Thyroid gland (tissue), 4 donors: Measurements from ENCODE around the gene TOGARAM1. TPM values are rescaled to one million over a fixed set of nuclear protein-coding genes. Genes with fewer than 3 reads are reported as not detected.
"Not testable (repeated sequence)": the region's sequence is repeated elsewhere in the genome, so short reads cannot be mapped to it uniquely, and the experiment has no call there.

Experiments
- DNase-seq, 2 donors: peaks; one replicate each; pipeline ENCODE4 v3.0.0-alpha.2; 2019
- H3K27ac ChIP-seq, 3 donors: fragments of 200-600 bp; sonication (generic); 1 replicate in 2 of 3; 2 replicates in 1 of 3; pipeline ENCODE4 v1.5.1; 2016 to 2019; ENCODE audit warnings: mild to moderate bottlenecking in 1 of 3, moderate library complexity in 1 of 3
- H3K27me3 ChIP-seq: fragments of 200-600 bp; sonication (generic); one replicate; pipeline ENCODE4 v1.5.1; 2019
- H3K36me3 ChIP-seq, 2 donors: fragments of 200-600 bp; sonication (generic); one replicate each; pipeline ENCODE4 v1.5.1; 2016 to 2019
- H3K4me1 ChIP-seq, 2 donors: fragments of 200-600 bp; sonication (generic); one replicate each; pipeline ENCODE4 v1.5.1; 2017 to 2019
- H3K4me3 ChIP-seq, 3 donors: fragments of 200-600 bp; sonication (generic); replicated peaks in 1 of 3; 1 replicate in 2 of 3; 2 replicates in 1 of 3; pipeline ENCODE4 v1.5.1; 2016; ENCODE audit warnings: mild to moderate bottlenecking in 1 of 3
- H3K9me3 ChIP-seq: fragments of 200-600 bp; sonication (generic); one replicate; pipeline ENCODE4 v1.5.1; 2017
- CTCF ChIP-seq, 6 experiments: fragments of 200-600 bp in 3 of 6; fragments of 450-650 bp in 3 of 6; sonication (generic) in 3 of 6; IDR thresholded peaks; one replicate each; pipeline ENCODE4 v1.5.1; 2016 to 2019; ENCODE audit warnings: antibody characterized with exemption in 6 of 6, mild to moderate bottlenecking in 2 of 6, inconsistent platforms in 1 of 6, moderate library complexity in 1 of 6
- POLR2A ChIP-seq, 2 donors: fragments of 450-650 bp; IDR thresholded peaks; one replicate each; pipeline ENCODE4 v1.6.1; 2017; ENCODE audit warnings: antibody characterized with exemption in 2 of 2, mild to moderate bottlenecking in 2 of 2, moderate library complexity in 1 of 2
- WGBS, 2 donors: methylation state at CpG; one replicate each; pipeline ENCODE4 v1.1.5; 2017; 5-methylcytosine and 5-hydroxymethylcytosine counted together
- intact Hi-C: fragments of 100-400 bp; cut with DNase I; formaldehyde crosslinking; loops from one replicate; pipeline ENCODE4 v1.15.1; 2023
- total RNA-seq, 4 donors: library from RNA; depleted of rRNA; stranded (reverse); fragments of >200 nt; gene quantifications; one replicate each; pipeline ENCODE4 v1.2.3, GENCODE V29; 2016

TOGARAM1 gene
- total RNA-seq, 4 donors from 2014 or later = 30.3 to 54.8 (median 36.2) TPM

GRCh38 chr14:45070215-45070614 lies 108.2 kb downstream of the TOGARAM1 start:
- Histone ChIP-seq H3K27me3 (no peaks in the 10 kb centered on the region), H3K27ac (no peak overlapping the region), H3K9me3 (no peaks in the 10 kb centered on the region), H3K4me3 (no peak overlapping the region), H3K36me3 (peaks cover 0 to 5% of the 10 kb centered on the region in 2 donors), H3K4me1 (no peaks in the 10 kb centered on the region)
- no peak for TF ChIP-seq CTCF (IDR thresholded peaks at IDR 0.05)
- no peak for TF ChIP-seq POLR2A (IDR thresholded peaks at IDR 0.05)
- intact Hi-C loops = no loop called here
- WGBS, 2 donors = 96 to 100% methylated on average over 1 of the region's 1 CpG
- DNase-seq = no peak

DNA sequence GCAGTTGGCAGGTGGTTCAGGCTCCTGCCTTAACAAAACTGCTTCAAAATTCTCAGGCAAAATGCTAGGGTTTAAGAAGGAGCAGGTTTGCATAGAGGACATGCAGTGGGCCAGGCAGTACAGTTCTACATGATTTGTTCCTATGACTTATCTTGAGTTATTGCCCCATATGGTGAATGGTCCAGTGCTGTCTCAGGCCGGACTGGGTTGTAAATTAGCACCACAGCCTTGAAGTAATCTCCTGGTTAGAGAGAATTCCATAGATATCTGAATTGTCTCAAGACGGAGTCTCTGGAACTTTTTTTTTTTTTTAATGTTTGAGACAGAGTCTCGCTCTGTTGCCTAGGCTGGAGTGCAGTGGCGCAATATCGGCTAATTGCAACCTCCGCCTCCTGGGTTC lies 110.1 kb downstream of the TOGARAM1 start:
- no peak for DNase-seq
- H3K9me3 ChIP-seq = no peaks in the 10 kb centered on the region
- no peaks in the 10 kb centered on the region for H3K4me1 ChIP-seq
- intact Hi-C loops = no loop called here
- no peak overlapping the region for H3K27ac ChIP-seq
- H3K27me3 ChIP-seq = no peaks in the 10 kb centered on the region
- TF ChIP-seq CTCF (IDR thresholded peaks at IDR 0.05) (no peak), POLR2A (IDR thresholded peaks at IDR 0.05) (no peak)
- no peak overlapping the region for H3K4me3 ChIP-seq
- H3K36me3 ChIP-seq = peaks cover 0 to 5% of the 10 kb centered on the region in 2 donors
- 94 to 97% methylated on average over 6 of the region's 6 CpGs for WGBS, 2 donors

- no peak for TF ChIP-seq POLR2A (IDR thresholded peaks at IDR 0.05)
- TF ChIP-seq CTCF (IDR thresholded peaks at IDR 0.05) = no peak
- Histone ChIP-seq H3K9me3 (no peaks in the 10 kb centered on the region), H3K4me1 (no peaks in the 10 kb centered on the region), H3K36me3 (peaks cover 0 to 5% of the 10 kb centered on the region in 2 donors), H3K27ac (no peak overlapping the region), H3K4me3 (no peak overlapping the region), H3K27me3 (no peaks in the 10 kb centered on the region)
- no peak for DNase-seq
- intact Hi-C loops = no loop called here
- WGBS, 2 donors = 91 to 96% methylated on average over 5 of the region's 5 CpGs
Measured at GRCh38 chr14:45073231-45073879, 111.4 kb downstream of the TOGARAM1 start.

- intact Hi-C loops = no loop called here
- H3K27me3 ChIP-seq = no peaks in the 10 kb centered on the region
- DNase-seq = no peak
- TF ChIP-seq POLR2A (IDR thresholded peaks at IDR 0.05) (no peak), CTCF (IDR thresholded peaks at IDR 0.05) (no peak)
- peaks cover 0 to 1% of the 10 kb centered on the region in 2 donors for H3K4me1 ChIP-seq
- H3K27ac ChIP-seq = no peak overlapping the region
- H3K36me3 ChIP-seq = peaks cover 0 to 3% of the 10 kb centered on the region in 2 donors
- H3K9me3 ChIP-seq = no peaks in the 10 kb centered on the region
- WGBS, 2 donors = 87 to 93% methylated on average over 1 of the region's 1 CpG
- no peak overlapping the region for H3K4me3 ChIP-seq
Measured at GRCh38 chr14:45078323-45078722, 116.3 kb downstream of the TOGARAM1 start.

GRCh38 chr14:45080416-45080968 lies 118.5 kb downstream of the TOGARAM1 start:
- intact Hi-C loops = loop anchor here (10.0 kb wide), 1 partner anchor 54 kb away; the partner anchor contains the start of genes FANCM and FKBP3
- WGBS, 2 donors = 98 to 99% methylated on average over 12 to 19 of the region's 40 CpGs
- H3K36me3 ChIP-seq, DNase-seq, H3K27me3 ChIP-seq, H3K27ac ChIP-seq, H3K9me3 ChIP-seq, H3K4me3 ChIP-seq: not testable (repeated sequence)
- H3K4me1 ChIP-seq = peaks cover 5 to 13% of the 10 kb centered on the region in 2 donors

GRCh38 chr14:45081096-45081495 lies 119.1 kb downstream of the TOGARAM1 start:
- intact Hi-C loops = loop anchor here (10.0 kb wide), 1 partner anchor 54 kb away; the partner anchor contains the start of genes FANCM and FKBP3
- not testable (repeated sequence) for DNase-seq, H3K27me3 ChIP-seq, H3K36me3 ChIP-seq, H3K27ac ChIP-seq, H3K4me3 ChIP-seq, H3K9me3 ChIP-seq
- peaks cover 5 to 19% of the 10 kb centered on the region in 2 donors for H3K4me1 ChIP-seq
- 85 to 98% methylated on average over 2 to 3 of the region's 3 CpGs for WGBS, 2 donors
